ENCODE measurements around the gene PPFIA2. TPM values are rescaled to one million over a fixed set of nuclear protein-coding genes. Genes with fewer than 3 reads are reported as not detected.

PPFIA2 gene
- polyA plus RNA-seq, 3 donors = not detected

GRCh38 chr12:81633127-81633526, 126.0 kb downstream of the PPFIA2 start:
- H3K4me1 ChIP-seq (ENCODE audit: control insufficient read depth in 1 of 2, insufficient read depth in 2 of 2, low read length in 2 of 2) = no peaks in the 10 kb centered on the region
- H3K27ac ChIP-seq (ENCODE audit: low read depth in 1 of 2, low read length in 2 of 2) = no peak overlapping the region
- no peak overlapping the region for H3K4me2 ChIP-seq (replicated peaks; ENCODE audit: extremely low read depth, low read length, poor library complexity, severe bottlenecking)
- H3K36me3 Mint-ChIP-seq = no peaks in the 10 kb centered on the region
- H3K27ac Mint-ChIP-seq = no peak overlapping the region
- TF ChIP-seq, protein P1, sequence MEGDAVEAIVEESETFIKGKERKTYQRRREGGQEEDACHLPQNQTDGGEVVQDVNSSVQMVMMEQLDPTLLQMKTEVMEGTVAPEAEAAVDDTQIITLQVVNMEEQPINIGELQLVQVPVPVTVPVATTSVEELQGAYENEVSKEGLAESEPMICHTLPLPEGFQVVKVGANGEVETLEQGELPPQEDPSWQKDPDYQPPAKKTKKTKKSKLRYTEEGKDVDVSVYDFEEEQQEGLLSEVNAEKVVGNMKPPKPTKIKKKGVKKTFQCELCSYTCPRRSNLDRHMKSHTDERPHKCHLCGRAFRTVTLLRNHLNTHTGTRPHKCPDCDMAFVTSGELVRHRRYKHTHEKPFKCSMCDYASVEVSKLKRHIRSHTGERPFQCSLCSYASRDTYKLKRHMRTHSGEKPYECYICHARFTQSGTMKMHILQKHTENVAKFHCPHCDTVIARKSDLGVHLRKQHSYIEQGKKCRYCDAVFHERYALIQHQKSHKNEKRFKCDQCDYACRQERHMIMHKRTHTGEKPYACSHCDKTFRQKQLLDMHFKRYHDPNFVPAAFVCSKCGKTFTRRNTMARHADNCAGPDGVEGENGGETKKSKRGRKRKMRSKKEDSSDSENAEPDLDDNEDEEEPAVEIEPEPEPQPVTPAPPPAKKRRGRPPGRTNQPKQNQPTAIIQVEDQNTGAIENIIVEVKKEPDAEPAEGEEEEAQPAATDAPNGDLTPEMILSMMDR (IDR thresholded peaks at IDR 0.05) = no peak
- no peaks in the 10 kb centered on the region for H4K20me1 ChIP-seq (ENCODE audit: insufficient read depth, low read length)
- H3K27me3 ChIP-seq (ENCODE audit: control insufficient read depth in 2 of 2, insufficient read depth in 2 of 2, low read length in 2 of 2) = no peaks in the 10 kb centered on the region
- H3K9ac ChIP-seq (ENCODE audit: insufficient read depth, low read length, poor library complexity, severe bottlenecking) = no peak overlapping the region
- no peak overlapping the region for H3K4me3 Mint-ChIP-seq
- H3K27me3 Mint-ChIP-seq (ENCODE audit: low read depth in 3 of 3) = peaks cover 0 to 3% (median 0%) of the 10 kb centered on the region in 3 donors
- H3K4me1 Mint-ChIP-seq = no peaks in the 10 kb centered on the region
- H3K4me3 ChIP-seq (replicated peaks in 1 of 3; ENCODE audit: low read depth in 2 of 3, low read length in 3 of 3) = no peak overlapping the region
- DNase-seq = no peak
- H3K9me3 Mint-ChIP-seq = no peaks in the 10 kb centered on the region
- H3K36me3 ChIP-seq (replicated peaks in 1 of 2; ENCODE audit: control insufficient read depth in 1 of 2, insufficient read depth in 2 of 2, low read length in 2 of 2) = no peaks in the 10 kb centered on the region
- no peaks in the 10 kb centered on the region for H3K79me2 ChIP-seq (ENCODE audit: insufficient read depth, low read length)
- intact Hi-C loops (cut with micrococcal nuclease) = no loop called here
- no peaks in the 10 kb centered on the region for H3K9me3 ChIP-seq (replicated peaks in 1 of 2; ENCODE audit: control insufficient read depth in 1 of 2, insufficient read depth in 1 of 2, low read length in 2 of 2)
- H2AFZ ChIP-seq (ENCODE audit: insufficient read depth, low read depth, low read length, poor library complexity, severe bottlenecking) = no peak overlapping the region

DNA sequence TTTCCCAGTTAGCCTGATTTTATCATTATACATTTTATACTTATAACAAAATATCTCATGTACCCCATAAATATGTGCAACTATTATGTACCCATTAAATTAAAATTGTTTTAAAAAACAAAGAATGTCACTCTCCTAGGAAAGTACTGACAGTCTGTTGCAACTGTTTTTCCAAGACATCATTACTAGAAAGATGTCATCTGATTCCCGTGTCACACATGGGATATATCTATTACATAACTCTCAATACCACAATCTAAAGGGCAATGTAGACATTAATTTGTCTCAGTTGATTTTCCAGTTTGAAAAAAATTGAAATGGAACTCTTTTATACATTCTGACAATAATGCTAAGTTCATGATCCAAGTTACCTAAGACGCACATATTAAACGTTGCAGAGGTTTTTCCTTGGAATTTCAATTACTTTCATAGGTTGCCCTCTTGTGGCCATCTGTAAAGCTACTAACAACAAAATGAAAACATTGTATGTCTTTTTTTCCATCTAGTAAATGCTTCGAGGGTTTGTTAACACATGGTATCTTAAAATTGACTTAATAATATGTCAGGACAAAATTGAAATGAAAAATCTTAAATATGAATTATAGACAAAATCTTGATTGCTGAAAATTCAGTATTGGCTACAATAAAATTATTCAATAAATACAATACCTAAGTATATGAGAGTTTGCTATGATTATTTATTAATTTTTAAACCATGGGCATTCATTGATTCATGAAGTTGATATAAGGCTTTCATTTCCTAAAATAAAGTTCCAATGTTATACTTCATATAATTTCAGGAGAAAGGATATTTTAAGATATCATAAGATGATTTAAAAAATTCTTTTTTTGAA, 131.6 kb downstream of the PPFIA2 start:
- H3K9ac ChIP-seq (ENCODE audit: insufficient read depth, low read length, poor library complexity, severe bottlenecking) = no peak overlapping the region
- H4K20me1 ChIP-seq (ENCODE audit: insufficient read depth, low read length) = no peaks in the 10 kb centered on the region
- TF ChIP-seq, protein P1 (IDR thresholded peaks at IDR 0.05) = peak; percentile 39
- H3K4me1 Mint-ChIP-seq = no peaks in the 10 kb centered on the region
- no peaks in the 10 kb centered on the region for H3K79me2 ChIP-seq (ENCODE audit: insufficient read depth, low read length)
- DNase-seq = no peak
- H3K27me3 Mint-ChIP-seq (ENCODE audit: low read depth in 3 of 3) = peaks cover 0 to 2% (median 0%) of the 10 kb centered on the region in 3 donors
- 0% methylated on average over 2 of the region's 4 CpGs for WGBS (ENCODE audit: insufficient coverage)
- H3K4me3 ChIP-seq (replicated peaks in 1 of 3; ENCODE audit: low read depth in 2 of 3, low read length in 3 of 3) = no peak overlapping the region
- H3K4me3 Mint-ChIP-seq = no peak overlapping the region
- no peaks in the 10 kb centered on the region for H3K9me3 Mint-ChIP-seq
- H3K36me3 ChIP-seq (replicated peaks in 1 of 2; ENCODE audit: control insufficient read depth in 1 of 2, insufficient read depth in 2 of 2, low read length in 2 of 2) = no peaks in the 10 kb centered on the region
- no peaks in the 10 kb centered on the region for H3K36me3 Mint-ChIP-seq
- intact Hi-C loops (cut with micrococcal nuclease) = no loop called here
- no peaks in the 10 kb centered on the region for H3K4me1 ChIP-seq (ENCODE audit: control insufficient read depth in 1 of 2, insufficient read depth in 2 of 2, low read length in 2 of 2)
- no peak overlapping the region for H3K4me2 ChIP-seq (replicated peaks; ENCODE audit: extremely low read depth, low read length, poor library complexity, severe bottlenecking)
- no peak overlapping the region for H2AFZ ChIP-seq (ENCODE audit: insufficient read depth, low read depth, low read length, poor library complexity, severe bottlenecking)
- H3K9me3 ChIP-seq (replicated peaks in 1 of 2; ENCODE audit: control insufficient read depth in 1 of 2, insufficient read depth in 1 of 2, low read length in 2 of 2) = no peaks in the 10 kb centered on the region
- no peak overlapping the region for H3K27ac ChIP-seq (ENCODE audit: low read depth in 1 of 2, low read length in 2 of 2)
- no peaks in the 10 kb centered on the region for H3K27me3 ChIP-seq (ENCODE audit: control insufficient read depth in 2 of 2, insufficient read depth in 2 of 2, low read length in 2 of 2)
- no peak overlapping the region for H3K27ac Mint-ChIP-seq

Measured in CD14-positive monocyte (primary cell).